Aorta (tissue), 5 donors: ENCODE results near the gene TMCO4. TPM values are rescaled to one million over a fixed set of nuclear protein-coding genes. Genes with fewer than 3 reads are reported as not detected.

Experiments
- ATAC-seq: fragments of 200-7000 bp; cut with Tn5 transposase; one replicate; pipeline ENCODE4 v1.9.1; 2022; ENCODE audit warnings: moderate library complexity; ENCODE audit not compliant: low FRiP score
- DNase-seq, 2 donors: peaks; one replicate each; pipeline ENCODE4 v3.0.0-alpha.2; 2020
- H3K27ac ChIP-seq, 2 donors: one replicate each; pipeline ENCODE4 v1.5.1; 2013; ENCODE audit warnings: low read length in 2 of 2, mild to moderate bottlenecking in 2 of 2, moderate library complexity in 2 of 2, control low read depth in 1 of 2, inconsistent platforms in 1 of 2, low read depth in 1 of 2
- H3K27me3 ChIP-seq, 2 donors: one replicate each; pipeline ENCODE4 v1.6.1; 2013; ENCODE audit warnings: control low read depth in 1 of 2, low read length in 1 of 2, mild to moderate bottlenecking in 1 of 2, moderate library complexity in 1 of 2; ENCODE audit not compliant: insufficient read depth in 2 of 2, control insufficient read depth in 1 of 2
- H3K36me3 ChIP-seq, 2 donors: one replicate each; pipeline ENCODE4 v1.6.1; 2013; ENCODE audit warnings: control low read depth in 1 of 2, low read length in 1 of 2, mild to moderate bottlenecking in 1 of 2; ENCODE audit not compliant: insufficient read depth in 2 of 2, control insufficient read depth in 1 of 2
- H3K4me1 ChIP-seq, 2 donors: one replicate each; pipeline ENCODE4 v1.6.1; 2013; ENCODE audit warnings: low read length in 2 of 2, control low read depth in 1 of 2, mild to moderate bottlenecking in 1 of 2, moderate library complexity in 1 of 2; ENCODE audit not compliant: insufficient read depth in 2 of 2, control insufficient read depth in 1 of 2
- H3K4me3 ChIP-seq, 2 donors: one replicate each; pipeline ENCODE4 v1.5.1; 2013; ENCODE audit warnings: low read length in 2 of 2, control low read depth in 1 of 2, mild to moderate bottlenecking in 1 of 2
- H3K9me3 ChIP-seq: one replicate; pipeline ENCODE4 v1.6.1; 2013; ENCODE audit warnings: mild to moderate bottlenecking, low read length; ENCODE audit not compliant: control insufficient read depth
- WGBS, 2 donors: extraction: QIAGEN DNeasy Blood & Tissue Kit; methylation state at CpG; one replicate each; pipeline ENCODE4 v1.1.7; 2013; 5-methylcytosine and 5-hydroxymethylcytosine counted together
- intact Hi-C, 2 donors: fragments of 100-400 bp; cut with DNase I; formaldehyde crosslinking; loops; one replicate each; pipeline versions ENCODE4 v1.14.2 to v1.15.0; 2022
- polyA plus RNA-seq, 2 donors: library from polyadenylated mRNA; stranded (reverse); fragments of 200-250 nt; gene quantifications; one replicate each; pipeline ENCODE4 v1.2.3, GENCODE V29; 2013
- total RNA-seq, 2 donors: library from RNA; stranded (reverse); fragmentation: NEBNext Ultra II Directional; extraction: Animal tissue kit (Norgen Biotek cat#: 25700); gene quantifications; one replicate each; pipeline ENCODE4 v1.2.1, GENCODE V29; 2021
- donor health status: healthy with polysubstance abuse.
- donor health status: Bipolar disorder and iron deficiency.
- donor health status: DM: no; HTN: no; CAD: no.
- donor health status: DM: no; HTN: no; CAD: no.
- donor health status: DM: yes; HTN: yes; CAD: no.

Gene TMCO4
- total and polyA plus RNA-seq, 4 donors = 18.7 to 37.1 (median 27.9) TPM

GRCh38 chr1:19680644-19681043, 119.1 kb downstream of the TMCO4 start:
- intact Hi-C loops = no loop called here

DNA sequence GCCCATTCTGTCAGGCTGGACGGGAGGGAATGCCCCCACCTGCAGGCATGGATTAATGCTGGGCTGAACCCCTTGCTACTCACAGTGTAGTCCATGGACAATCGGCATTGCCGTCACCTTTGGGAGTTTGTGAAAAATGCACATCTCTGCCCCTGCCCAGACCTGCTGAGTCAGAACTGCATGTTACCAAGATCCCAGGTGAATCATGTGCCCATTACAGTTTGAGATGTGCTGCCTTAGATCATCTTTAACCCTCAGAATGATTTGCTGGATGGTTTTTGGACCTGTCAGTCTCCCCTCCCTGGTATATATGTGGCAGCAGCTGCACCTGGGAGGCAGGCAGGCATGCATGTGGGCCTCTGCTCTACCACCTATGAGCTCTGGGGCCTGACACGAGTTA, 120.0 kb downstream of the TMCO4 start:
- DNase-seq = no peak
- Histone ChIP-seq H3K4me3 (no peak overlapping the region), H3K27me3 (no peaks in the 10 kb centered on the region), H3K9me3 (no peaks in the 10 kb centered on the region), H3K4me1 (no peaks in the 10 kb centered on the region), H3K27ac (no peak overlapping the region), H3K36me3 (peaks cover 0 to 3% of the 10 kb centered on the region in 2 donors)
- ATAC-seq = no peak
- intact Hi-C loops = no loop called here
- 75 to 78% methylated on average over 4 of the region's 4 CpGs for WGBS, 2 donors

More at GRCh38 chr1:19680644-19681043, 119.1 kb downstream of the TMCO4 start:
- Histone ChIP-seq H3K27me3 (no peaks in the 10 kb centered on the region), H3K36me3 (peaks cover 0 to 3% of the 10 kb centered on the region in 2 donors), H3K4me1 (no peaks in the 10 kb centered on the region), H3K4me3 (no peak overlapping the region), H3K9me3 (no peaks in the 10 kb centered on the region), H3K27ac (no peak overlapping the region)
- ATAC-seq (no peak), DNase-seq (no peak)
- WGBS, 2 donors = 68 to 73% methylated on average over 7 of the region's 7 CpGs

GRCh38 chr1:19678931-19679453, 120.7 kb downstream of the TMCO4 start:
- H3K27me3 ChIP-seq = no peaks in the 10 kb centered on the region
- ATAC-seq = no peak
- WGBS, 2 donors = 86 to 90% methylated on average over 34 of the region's 34 CpGs
- no peak overlapping the region for H3K27ac ChIP-seq
- no peak overlapping the region for H3K4me3 ChIP-seq
- no peaks in the 10 kb centered on the region for H3K4me1 ChIP-seq
- intact Hi-C loops = no loop called here
- DNase-seq = no peak
- H3K36me3 ChIP-seq = peaks cover 0 to 3% of the 10 kb centered on the region in 2 donors
- no peaks in the 10 kb centered on the region for H3K9me3 ChIP-seq

- intact Hi-C loops = no loop called here
- H3K27ac ChIP-seq = no peak overlapping the region
- H3K4me3 ChIP-seq = no peak overlapping the region
- WGBS, 2 donors = 71 to 77% methylated on average over 11 of the region's 11 CpGs
- H3K27me3 ChIP-seq = no peaks in the 10 kb centered on the region
- DNase-seq (no peak), ATAC-seq (no peak)
- no peaks in the 10 kb centered on the region for H3K9me3 ChIP-seq
- H3K4me1 ChIP-seq = no peaks in the 10 kb centered on the region
- peaks cover 0 to 3% of the 10 kb centered on the region in 2 donors for H3K36me3 ChIP-seq
Measured at GRCh38 chr1:19678493-19678892, 121.2 kb downstream of the TMCO4 start.

- no peaks in the 10 kb centered on the region for H3K27me3 ChIP-seq
- intact Hi-C loops = no loop called here
- ATAC-seq (peak; percentile 78), DNase-seq (peak; percentile 80 to 89)
- H3K9me3 ChIP-seq = no peaks in the 10 kb centered on the region
- no peak overlapping the region for H3K27ac ChIP-seq
- H3K4me3 ChIP-seq = no peak overlapping the region
- WGBS, 2 donors = 6% methylated on average over 13 of the region's 13 CpGs
- no peaks in the 10 kb centered on the region for H3K4me1 ChIP-seq
- H3K36me3 ChIP-seq = no peaks in the 10 kb centered on the region
Measured at GRCh38 chr1:19676438-19676922, 123.2 kb downstream of the TMCO4 start.

DNA sequence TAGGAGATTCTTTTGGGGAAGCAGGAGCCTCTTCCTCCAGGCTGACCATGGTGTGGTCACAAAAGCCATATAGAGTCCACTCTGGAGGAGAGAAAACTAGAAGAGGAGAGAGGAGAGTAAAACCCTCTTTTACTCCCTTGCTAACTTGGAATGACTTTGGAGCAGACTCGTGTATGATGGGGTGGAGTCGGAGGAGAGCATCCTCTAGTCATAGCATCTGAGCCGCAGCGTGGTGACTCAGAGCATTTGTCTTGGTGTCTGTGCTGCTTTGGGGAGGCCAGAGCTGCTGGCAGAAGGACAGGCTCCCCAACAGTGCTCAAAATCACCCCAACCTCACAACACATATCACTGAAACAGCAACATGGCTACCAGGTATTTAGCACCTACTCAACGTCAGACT, 123.9 kb downstream of the TMCO4 start:
- Histone ChIP-seq H3K4me1 (no peaks in the 10 kb centered on the region), H3K27me3 (no peaks in the 10 kb centered on the region), H3K9me3 (no peaks in the 10 kb centered on the region), H3K4me3 (no peak overlapping the region), H3K27ac (no peak overlapping the region), H3K36me3 (no peaks in the 10 kb centered on the region)
- ATAC-seq (no peak), DNase-seq (no peak)
- WGBS, 2 donors = 70 to 71% methylated on average over 5 of the region's 5 CpGs
- intact Hi-C loops = no loop called here

DNA sequence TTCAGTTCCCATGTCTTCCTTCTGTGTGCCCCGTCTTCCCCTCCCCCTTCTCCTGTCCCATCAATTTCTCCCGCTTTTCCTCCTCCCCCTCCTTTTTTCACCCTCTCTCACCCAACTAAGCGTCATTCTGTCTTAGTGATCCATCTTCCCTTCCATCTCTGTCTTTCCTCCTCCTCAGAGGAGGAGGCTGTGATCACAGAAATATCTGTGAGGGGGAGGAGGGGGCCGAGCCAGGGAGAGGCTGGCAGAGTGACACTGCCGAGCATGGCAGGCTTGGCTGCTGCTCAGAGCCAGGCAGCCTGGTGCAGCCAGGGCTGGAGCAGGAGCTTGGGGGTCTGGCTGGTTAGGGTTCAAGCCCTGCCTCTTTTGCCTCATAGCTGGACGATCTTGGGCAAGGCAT, 127.5 kb downstream of the TMCO4 start:
- intact Hi-C loops = no loop called here
- Histone ChIP-seq H3K4me3 (no peak overlapping the region), H3K27me3 (no peaks in the 10 kb centered on the region), H3K9me3 (no peaks in the 10 kb centered on the region), H3K27ac (no peak overlapping the region), H3K4me1 (no peaks in the 10 kb centered on the region), H3K36me3 (no peaks in the 10 kb centered on the region)
- WGBS, 2 donors = 42 to 46% methylated on average over 6 of the region's 6 CpGs
- ATAC-seq = no peak
- no peak for DNase-seq

DNA sequence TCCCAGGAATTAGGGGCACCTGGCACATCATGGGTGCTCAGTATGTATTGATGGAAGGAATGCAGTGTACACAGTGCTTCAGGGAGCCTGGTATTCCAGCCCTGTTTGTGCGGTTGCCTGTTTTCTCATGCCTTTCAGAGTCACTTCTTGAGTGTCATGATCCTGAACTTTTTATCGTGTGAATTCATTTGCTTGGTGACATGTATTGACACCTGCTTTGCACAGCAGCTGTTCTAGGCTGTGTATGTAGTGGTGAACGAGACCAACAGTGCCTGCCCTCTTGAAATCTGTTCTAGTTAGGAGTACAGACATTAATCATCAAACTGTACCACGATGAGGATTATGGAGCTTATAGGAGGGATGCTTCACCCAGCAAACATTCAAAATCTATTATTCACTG, 128.9 kb downstream of the TMCO4 start:
- Histone ChIP-seq H3K9me3 (no peaks in the 10 kb centered on the region), H3K27ac (no peak overlapping the region), H3K27me3 (no peaks in the 10 kb centered on the region), H3K4me3 (no peak overlapping the region), H3K36me3 (no peaks in the 10 kb centered on the region), H3K4me1 (no peaks in the 10 kb centered on the region)
- no peak for DNase-seq
- ATAC-seq = no peak
- intact Hi-C loops = no loop called here
- 65 to 68% methylated on average over 4 of the region's 4 CpGs for WGBS, 2 donors

- WGBS, 2 donors = 74 to 84% methylated on average over 8 of the region's 8 CpGs
- intact Hi-C loops = loop anchor here (5.0 to 10.0 kb wide), 2 partner anchors 33 to 486 kb away; no protein-coding TSS in a partner anchor
- Histone ChIP-seq H3K27me3 (no peaks in the 10 kb centered on the region), H3K27ac (no peak overlapping the region), H3K4me3 (no peak overlapping the region), H3K9me3 (no peaks in the 10 kb centered on the region), H3K36me3 (no peaks in the 10 kb centered on the region), H3K4me1 (no peaks in the 10 kb centered on the region)
- ATAC-seq (no peak), DNase-seq (no peak)
Measured at GRCh38 chr1:19668888-19669287, 130.8 kb downstream of the TMCO4 start.
